BJ (cell line): ENCODE measurements around the gene C16orf96. TPM values are rescaled to one million over a fixed set of nuclear protein-coding genes. Genes with fewer than 3 reads are reported as not detected.

ENCODE experiments used
- CTCF ChIA-PET: fragments of 350-600 bp; formaldehyde crosslinking; extraction: SDS; loops from one replicate; lab custom pipeline; 2021; ENCODE audit warnings: antibody characterized with exemption, inconsistent platforms; lab: Yijun Ruan, JAX
- POLR2A ChIA-PET: fragments of 300-600 bp; sonication (Branson Sonifier 250); formaldehyde crosslinking; extraction: SDS; loops from one replicate; lab custom pipeline; 2021; ENCODE audit warnings: antibody characterized with exemption; lab: Charles Lee
- DNase-seq: peaks from one replicate; pipeline ENCODE4 v3.0.0-alpha.2; 2011; ENCODE audit warnings: low read depth
- H3K27me3 ChIP-seq: 2 replicates; pipeline ENCODE4 v1.6.0; 2011; ENCODE audit warnings: low read length; ENCODE audit not compliant: control insufficient read depth, insufficient read depth
- H3K36me3 ChIP-seq: 2 replicates; pipeline ENCODE4 v1.5.1; 2011; ENCODE audit warnings: low read length; ENCODE audit not compliant: control insufficient read depth, insufficient read depth
- H3K4me3 ChIP-seq: 2 replicates; pipeline ENCODE4 v1.5.1; 2011; ENCODE audit warnings: low read depth, mild to moderate bottlenecking, control low read depth, low read length
- polyA plus RNA-seq: library from polyadenylated mRNA; depleted of rRNA; stranded (reverse); fragments of >200 nt; gene quantifications from 2 replicates; pipeline ENCODE4 v1.2.3, GENCODE V29; 2011
- TF ChIP-seq, protein P1 (sequence below): IDR thresholded peaks from 2 replicates; pipeline ENCODE4 v1.5.1; 2011; ENCODE audit warnings: low read depth, mild to moderate bottlenecking, control low read depth, inconsistent platforms, low read length, moderate library complexity; ENCODE audit not compliant: insufficient read depth

The C16orf96 gene
- polyA plus RNA-seq, 1 experiment = not detected

DNA sequence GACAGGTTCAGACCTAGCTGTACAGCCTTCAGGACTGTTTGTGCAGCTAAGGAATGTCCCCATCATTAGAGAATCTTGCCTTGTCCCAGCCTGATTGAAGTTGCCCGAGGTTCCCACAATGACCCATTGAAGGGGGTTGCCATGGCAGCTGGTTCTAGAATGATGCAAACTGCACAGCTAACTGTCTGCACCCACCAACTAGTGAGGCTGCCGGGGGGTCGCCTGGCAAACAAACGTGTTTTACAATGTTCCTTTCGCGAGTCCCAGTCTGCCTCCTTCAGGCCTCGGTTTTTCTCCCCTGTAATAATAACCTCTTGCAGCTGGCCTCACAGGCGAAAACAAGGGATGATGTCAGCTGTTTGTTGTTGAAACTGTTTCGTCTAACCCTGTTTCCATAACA lies 5.5 kb downstream of the C16orf96 start:
- DNase-seq = no peak
- TF ChIP-seq, protein P1, sequence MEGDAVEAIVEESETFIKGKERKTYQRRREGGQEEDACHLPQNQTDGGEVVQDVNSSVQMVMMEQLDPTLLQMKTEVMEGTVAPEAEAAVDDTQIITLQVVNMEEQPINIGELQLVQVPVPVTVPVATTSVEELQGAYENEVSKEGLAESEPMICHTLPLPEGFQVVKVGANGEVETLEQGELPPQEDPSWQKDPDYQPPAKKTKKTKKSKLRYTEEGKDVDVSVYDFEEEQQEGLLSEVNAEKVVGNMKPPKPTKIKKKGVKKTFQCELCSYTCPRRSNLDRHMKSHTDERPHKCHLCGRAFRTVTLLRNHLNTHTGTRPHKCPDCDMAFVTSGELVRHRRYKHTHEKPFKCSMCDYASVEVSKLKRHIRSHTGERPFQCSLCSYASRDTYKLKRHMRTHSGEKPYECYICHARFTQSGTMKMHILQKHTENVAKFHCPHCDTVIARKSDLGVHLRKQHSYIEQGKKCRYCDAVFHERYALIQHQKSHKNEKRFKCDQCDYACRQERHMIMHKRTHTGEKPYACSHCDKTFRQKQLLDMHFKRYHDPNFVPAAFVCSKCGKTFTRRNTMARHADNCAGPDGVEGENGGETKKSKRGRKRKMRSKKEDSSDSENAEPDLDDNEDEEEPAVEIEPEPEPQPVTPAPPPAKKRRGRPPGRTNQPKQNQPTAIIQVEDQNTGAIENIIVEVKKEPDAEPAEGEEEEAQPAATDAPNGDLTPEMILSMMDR = no peak
- H3K4me3 ChIP-seq = no peak overlapping the region
- H3K36me3 ChIP-seq = no peaks in the 10 kb centered on the region
- H3K27me3 ChIP-seq = peaks cover 4% of the 10 kb centered on the region; the same call in 1 of the 2 replicates
- ChIA-PET POLR2A (no interaction called here), CTCF (interaction anchor here (1.6 to 2.8 kb wide), 4 partner anchors 13 to 55 kb away, joined by 5 to 9 read pairs (median 7); no protein-coding TSS in a partner anchor)

DNA sequence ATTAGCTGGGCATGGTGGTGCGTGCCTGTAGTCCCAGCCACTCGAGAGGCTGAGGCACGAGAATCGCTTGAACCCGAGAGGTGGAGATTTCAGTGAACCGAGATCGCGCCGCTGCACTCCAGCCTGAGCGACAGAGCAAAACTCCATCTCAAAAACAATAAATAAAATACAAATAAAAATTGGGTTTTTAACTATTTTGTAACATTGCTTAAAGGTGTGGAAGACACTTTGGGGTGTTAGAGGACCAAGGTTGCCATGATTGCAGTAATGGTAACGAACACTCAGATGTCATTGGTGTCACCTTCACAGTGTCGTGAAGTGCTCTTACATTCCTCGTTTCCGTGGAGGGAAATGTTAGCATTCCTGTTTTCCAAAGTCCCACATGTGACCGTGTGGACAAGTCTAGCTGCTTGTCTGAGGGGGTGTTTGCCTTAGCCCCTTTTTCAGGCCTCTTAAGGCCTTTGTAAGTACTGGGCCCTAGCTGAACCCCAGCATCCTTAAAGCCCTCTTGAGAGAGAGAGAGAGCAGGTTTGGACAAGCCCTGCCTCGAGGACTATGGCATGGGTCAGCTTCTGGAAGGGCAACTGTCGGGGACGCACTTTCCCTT lies 8.6 kb downstream of the C16orf96 start:
- DNase-seq = no peak
- ChIA-PET CTCF (interaction anchor here (0.8 to 1.0 kb wide), 3 partner anchors 12 to 59 kb away, joined by 3 read pairs; no protein-coding TSS in a partner anchor), POLR2A (no interaction called here)
- Histone ChIP-seq H3K27me3 (peaks cover 4% of the 10 kb centered on the region; the same call in 1 of the 2 replicates), H3K4me3 (no peak overlapping the region), H3K36me3 (no peaks in the 10 kb centered on the region)
- TF ChIP-seq, protein P1 = no peak

DNA sequence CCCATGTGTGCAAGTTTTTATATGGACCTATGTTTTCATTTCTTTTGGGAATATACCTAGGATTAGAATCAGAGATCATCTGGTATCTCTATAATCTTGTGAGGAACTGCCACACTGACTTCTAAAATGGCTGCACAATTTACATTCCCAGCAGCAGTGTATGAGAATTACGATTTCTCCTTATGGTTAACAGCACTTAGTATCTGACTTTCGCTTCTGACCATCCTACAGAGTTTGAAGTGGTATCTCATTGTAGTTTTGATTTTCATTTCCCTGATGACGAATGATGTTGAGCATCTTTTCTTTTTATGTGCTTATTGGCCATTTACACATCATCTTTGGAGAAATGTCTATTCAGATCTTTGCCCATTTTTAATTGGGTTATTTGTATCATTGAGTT lies 10.0 kb downstream of the C16orf96 start:
- DNase-seq = no peak
- CTCF ChIA-PET = interaction anchor here (0.8 kb wide), 1 partner anchor 18 kb away, joined by 3 read pairs; no protein-coding TSS in a partner anchor
- H3K36me3 ChIP-seq = no peaks in the 10 kb centered on the region
- TF ChIP-seq, protein P1 = no peak
- H3K27me3 ChIP-seq = peaks cover 4% of the 10 kb centered on the region; the same call in 1 of the 2 replicates
- no peak overlapping the region for H3K4me3 ChIP-seq
- POLR2A ChIA-PET = no interaction called here

DNA sequence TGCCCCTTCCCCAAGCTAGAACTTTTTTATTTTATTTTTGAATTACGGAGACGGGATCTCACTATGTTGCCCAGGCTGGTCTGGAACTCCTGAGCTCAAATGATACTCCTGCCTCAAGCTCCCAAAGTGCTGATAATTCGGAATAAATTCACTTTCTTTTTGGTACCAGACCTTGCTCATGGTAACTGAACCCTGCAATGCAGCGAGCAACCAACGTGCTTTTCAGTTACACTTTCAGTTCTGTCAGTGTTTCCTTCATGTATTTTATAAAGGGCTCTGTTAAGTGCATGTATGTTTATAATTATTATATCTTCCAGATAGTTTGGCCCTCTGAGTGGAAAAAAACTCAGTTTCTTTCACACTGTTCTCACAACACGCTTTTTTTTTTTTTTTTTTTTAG lies 13.9 kb downstream of the C16orf96 start:
- CTCF ChIA-PET = interaction anchor here (0.8 to 1.2 kb wide), 3 partner anchors 11 to 22 kb away, joined by 3 to 4 read pairs (median 4); no protein-coding TSS in a partner anchor

More for the DNA sequence above, 13.9 kb downstream of the C16orf96 start:
- TF ChIP-seq, protein P1 = no peak
- H3K36me3 ChIP-seq = no peaks in the 10 kb centered on the region
- no peak overlapping the region for H3K4me3 ChIP-seq
- 0 out of 2 replicates have a peak, but pooled peaks cover 1% of the 10 kb centered on the region for H3K27me3 ChIP-seq
- no peak for DNase-seq
- POLR2A ChIA-PET = no interaction called here
